IMR-90 (cell line): Measurements from ENCODE around the gene TCF7L1. TPM values are rescaled to one million over a fixed set of nuclear protein-coding genes. Genes with fewer than 3 reads are reported as not detected.
A peak's percentile ranks its signal among the peaks of the same experiment; 100 is the strongest.

Experiments
- ATAC-seq: fragments of 200-7000 bp; cut with Tn5 transposase; 2 replicates; pipeline ENCODE4 v1.9.1; 2020; ENCODE audit warnings: low read depth, mild to moderate bottlenecking, moderate library complexity
- BruUV-seq: library from RNA; stranded (reverse); fragments of 400-500 nt; replicated peaks from 2 replicates; lab custom pipeline; 2021; lab: Mats Ljungman, UMichigan
- CTCF ChIA-PET: fragments of 300-600 bp; formaldehyde crosslinking; extraction: SDS; loops from one replicate; lab custom pipeline; 2021; ENCODE audit warnings: antibody characterized with exemption; lab: Yijun Ruan, JAX
- POLR2A ChIA-PET: fragments of 300-600 bp; sonication (Branson Sonifier 250); formaldehyde crosslinking; loops from one replicate; lab custom pipeline; 2022; ENCODE audit warnings: antibody characterized with exemption; ENCODE audit not compliant: unreplicated experiment; lab: Charles Lee
- DNase-seq: peaks from one replicate; pipeline ENCODE4 v3.0.0; 2013
- H2AFZ ChIP-seq: replicated peaks from 2 replicates; pipeline ENCODE3; 2013; ENCODE audit warnings: low read length, mild to moderate bottlenecking; ENCODE audit not compliant: poor library complexity
- H2AK5ac ChIP-seq: 2 replicates; pipeline ENCODE4 v1.6.1; 2013; ENCODE audit warnings: low read depth, low read length, inconsistent platforms
- H2AK9ac ChIP-seq: replicated peaks from 2 replicates; pipeline ENCODE3; 2013; ENCODE audit warnings: mild to moderate bottlenecking, low read depth, low read length, moderate library complexity; ENCODE audit not compliant: poor library complexity
- H2BK120ac ChIP-seq: 2 replicates; pipeline ENCODE4 v1.6.1; 2013; ENCODE audit warnings: low read depth, low read length, inconsistent platforms
- H2BK15ac ChIP-seq: 3 replicates; pipeline ENCODE4 v1.6.1; 2013; ENCODE audit warnings: low read depth, low read length, inconsistent platforms
- H2BK20ac ChIP-seq: 2 replicates; pipeline ENCODE4 v1.6.1; 2013; ENCODE audit warnings: low read depth, mild to moderate bottlenecking, inconsistent platforms, low read length, moderate library complexity
- H2BK5ac ChIP-seq: 2 replicates; pipeline ENCODE4 v1.6.1; 2013; ENCODE audit warnings: mild to moderate bottlenecking, low read depth, low read length, inconsistent platforms; ENCODE audit not compliant: poor library complexity, severe bottlenecking
- H3K14ac ChIP-seq: replicated peaks from 2 replicates; pipeline ENCODE4 v1.6.1; 2013; ENCODE audit warnings: low read depth, low read length, inconsistent platforms
- H3K18ac ChIP-seq: 2 replicates; pipeline ENCODE4 v1.6.1; 2013; ENCODE audit warnings: low read depth, low read length, control low read depth
- H3K23ac ChIP-seq: 2 replicates; pipeline ENCODE4 v1.6.1; 2013; ENCODE audit warnings: low read depth, low read length, inconsistent platforms
- H3K27ac ChIP-seq: 2 replicates; pipeline ENCODE4 v1.5.1; 2013; ENCODE audit warnings: mild to moderate bottlenecking, control low read depth, low read length; ENCODE audit not compliant: insufficient read depth
- H3K27me3 ChIP-seq: 2 replicates; pipeline ENCODE4 v1.6.1; 2013; ENCODE audit warnings: low read length; ENCODE audit not compliant: control insufficient read depth, insufficient read depth
- H3K36me3 ChIP-seq: 2 replicates; pipeline ENCODE4 v1.6.1; 2013; ENCODE audit warnings: low read length, mixed read lengths; ENCODE audit not compliant: control insufficient read depth, insufficient read depth
- H3K4ac ChIP-seq: 2 replicates; pipeline ENCODE4 v1.6.1; 2013; ENCODE audit warnings: low read depth, low read length, inconsistent platforms
- H3K4me1 ChIP-seq: 2 replicates; pipeline ENCODE4 v1.6.1; 2013; ENCODE audit warnings: low read length, mixed read lengths; ENCODE audit not compliant: control insufficient read depth, insufficient read depth
- H3K4me2 ChIP-seq: 2 replicates; pipeline ENCODE4 v1.6.1; 2013; ENCODE audit warnings: low read depth, mild to moderate bottlenecking, control low read depth, low read length, moderate library complexity
- H3K4me3 ChIP-seq: 2 replicates; pipeline ENCODE4 v1.5.1; 2013; ENCODE audit warnings: low read depth, mild to moderate bottlenecking, control low read depth, low read length, moderate library complexity; ENCODE audit not compliant: insufficient read depth
- H3K56ac ChIP-seq: 2 replicates; pipeline ENCODE4 v1.6.1; 2013; ENCODE audit warnings: low read length, inconsistent platforms; ENCODE audit not compliant: insufficient read depth; ENCODE audit errors: extremely low read depth
- H3K79me1 ChIP-seq, 2 experiments: 2 replicates each; pipeline ENCODE4 v1.6.1; 2013; ENCODE audit warnings: low read length in 2 of 2, inconsistent platforms in 1 of 2, low read depth in 1 of 2
- H3K9ac ChIP-seq: 2 replicates; pipeline ENCODE4 v1.6.1; 2013; ENCODE audit warnings: low read depth, low read length, control low read depth
- H3K9me1 ChIP-seq: 2 replicates; pipeline ENCODE4 v1.6.1; 2013; ENCODE audit warnings: low read length, inconsistent platforms; ENCODE audit not compliant: insufficient read depth
- H3K9me3 ChIP-seq: 2 replicates; pipeline ENCODE4 v1.6.1; 2013; ENCODE audit warnings: low read length; ENCODE audit not compliant: control insufficient read depth, insufficient read depth
- H4K20me1 ChIP-seq: 2 replicates; pipeline ENCODE4 v1.6.1; 2013; ENCODE audit warnings: low read length, inconsistent platforms; ENCODE audit not compliant: insufficient read depth
- H4K5ac ChIP-seq: 2 replicates; pipeline ENCODE4 v1.6.1; 2013; ENCODE audit warnings: mild to moderate bottlenecking, low read depth, low read length, control low read depth
- H4K8ac ChIP-seq, 2 experiments: 2 replicates each; pipeline ENCODE4 v1.6.1; 2013; ENCODE audit warnings: low read depth in 2 of 2, low read length in 2 of 2, control low read depth in 1 of 2, inconsistent platforms in 1 of 2
- H4K91ac ChIP-seq: 2 replicates; pipeline ENCODE4 v1.6.1; 2013; ENCODE audit warnings: low read depth, low read length, inconsistent platforms; ENCODE audit not compliant: insufficient read depth
- BHLHE40 ChIP-seq: fragments of 150-350 bp; IDR thresholded peaks from 2 replicates; pipeline ENCODE4 v1.6.1; 2016; ENCODE audit warnings: mild to moderate bottlenecking, low read depth, low read length
- CEBPB ChIP-seq: IDR thresholded peaks from 2 replicates; pipeline ENCODE4 v1.6.1; 2012; ENCODE audit warnings: low read depth, low read length, improper control_type of control experiment
- MAFK ChIP-seq: IDR thresholded peaks from 2 replicates; pipeline ENCODE4 v1.6.1; 2012; ENCODE audit warnings: low read depth, low read length, improper control_type of control experiment
- NFE2L2 ChIP-seq: fragments of 150-350 bp; IDR thresholded peaks from 2 replicates; pipeline ENCODE4 v1.6.1; 2016; ENCODE audit warnings: low read depth, mild to moderate bottlenecking, low read length
- RCOR1 ChIP-seq: IDR thresholded peaks from 2 replicates; pipeline ENCODE4 v1.6.1; 2012; ENCODE audit warnings: mild to moderate bottlenecking, low read length, improper control_type of control experiment; ENCODE audit not compliant: insufficient replicate concordance
- WGBS, 2 experiments: methylation state at CpG; one replicate each; pipeline versions ENCODE4 v1.1.5 to v1.1.7; 2013; ENCODE audit warnings: missing lambda C conversion rate in 2 of 2; ENCODE audit not compliant: insufficient read length in 1 of 2; ENCODE audit errors: extremely low coverage in 2 of 2; 5-methylcytosine and 5-hydroxymethylcytosine counted together
- dilution Hi-C: fragments of 300-500 bp; cut with HindIII; formaldehyde crosslinking; loops from one replicate; pipeline ENCODE4 v1.14.3; 2018; ENCODE audit warnings: low sequenced_read_pairs; ENCODE audit not compliant: unreplicated experiment
- in situ Hi-C: fragments of 300-500 bp; cut with MboI; formaldehyde crosslinking; loops from 3 replicates; pipeline ENCODE4 v1.14.3; 2019; ENCODE audit warnings: low sequenced_read_pairs, inconsistent platforms, mixed read lengths
- intact Hi-C: fragments of 100-400 bp; cut with micrococcal nuclease; formaldehyde crosslinking; loops from 2 replicates; pipeline ENCODE4 v1.10.0; 2022
- polyA plus RNA-seq, 3 experiments: library from polyadenylated mRNA; depleted of rRNA; stranded (reverse); fragments of >200 nt; gene quantifications; 2 replicates each; pipeline ENCODE4 v1.2.3, GENCODE V29; 2012; ENCODE audit warnings: low replicate concordance in 1 of 3
- total RNA-seq: library from RNA; depleted of rRNA; stranded (reverse); fragments of >200 nt; gene quantifications from 2 replicates; pipeline ENCODE4 v1.2.3, GENCODE V29; 2012
- TF ChIP-seq, protein P1 (sequence below): fragments of 150-350 bp; IDR thresholded peaks from 2 replicates; pipeline ENCODE4 v1.6.1; 2016; ENCODE audit warnings: low read depth, mild to moderate bottlenecking, low read length, moderate library complexity, borderline replicate concordance

The TCF7L1 gene
- total and polyA plus RNA-seq, 2 of the 4 experiments (the other 2 are of a cell fraction) = 0.72 to 11.1 TPM

DNA sequence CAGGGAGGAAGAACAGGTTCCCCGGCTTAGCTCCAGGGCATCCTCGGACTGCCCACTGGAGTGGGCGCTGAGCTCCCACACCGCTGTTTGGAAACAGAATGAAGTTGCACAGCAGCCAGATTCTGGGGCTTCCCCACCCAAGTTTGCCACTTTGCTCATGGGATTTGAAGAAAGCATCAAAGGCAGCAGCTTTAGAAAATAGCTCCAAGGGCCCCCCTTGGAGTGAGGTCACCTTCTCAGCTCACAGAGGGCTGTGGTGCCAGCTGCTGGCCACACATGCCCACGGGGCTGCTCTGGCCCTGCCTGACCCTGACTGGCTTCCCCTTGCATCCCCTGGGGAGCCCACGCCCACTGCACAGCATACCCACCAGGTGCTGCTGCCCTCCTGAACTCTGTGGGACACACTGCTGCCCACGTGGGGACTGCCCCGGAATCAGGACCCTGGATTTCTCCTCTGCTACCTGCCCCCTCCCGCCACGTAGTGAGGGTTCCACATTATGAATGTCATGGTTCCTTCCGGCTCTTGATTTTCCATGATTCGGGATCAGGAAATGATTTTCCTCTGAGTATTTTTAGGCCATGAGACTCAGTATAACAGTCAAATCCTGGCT is 124.3 kb downstream of the TCF7L1 start:
- H3K9ac ChIP-seq = no peak overlapping the region
- dilution Hi-C loops (no loop called here), intact Hi-C loops (no loop called here), in situ Hi-C loops (no loop called here)
- no peak overlapping the region for H2AK9ac ChIP-seq
- TF ChIP-seq, protein P1, sequence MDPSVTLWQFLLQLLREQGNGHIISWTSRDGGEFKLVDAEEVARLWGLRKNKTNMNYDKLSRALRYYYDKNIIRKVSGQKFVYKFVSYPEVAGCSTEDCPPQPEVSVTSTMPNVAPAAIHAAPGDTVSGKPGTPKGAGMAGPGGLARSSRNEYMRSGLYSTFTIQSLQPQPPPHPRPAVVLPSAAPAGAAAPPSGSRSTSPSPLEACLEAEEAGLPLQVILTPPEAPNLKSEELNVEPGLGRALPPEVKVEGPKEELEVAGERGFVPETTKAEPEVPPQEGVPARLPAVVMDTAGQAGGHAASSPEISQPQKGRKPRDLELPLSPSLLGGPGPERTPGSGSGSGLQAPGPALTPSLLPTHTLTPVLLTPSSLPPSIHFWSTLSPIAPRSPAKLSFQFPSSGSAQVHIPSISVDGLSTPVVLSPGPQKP = no peak
- TF ChIP-seq MAFK (no peak), BHLHE40 (no peak), RCOR1 (no peak), NFE2L2 (no peak), CEBPB (no peak)
- DNase-seq (no peak), ATAC-seq (no peak)
- peak overlapping the region; percentile 80; the same call in 1 of the 2 replicates for H2BK120ac ChIP-seq
- H3K4ac ChIP-seq = peak overlapping the region; percentile 81
- H3K9me1 ChIP-seq = peaks cover 20% of the 10 kb centered on the region
- H3K27ac ChIP-seq = 0 out of 2 replicates have a peak overlapping the region, but pooled peaks have one; percentile 13
- H3K4me2 ChIP-seq = 0 out of 2 replicates have a peak overlapping the region, but pooled peaks have one; percentile 1
- H3K36me3 ChIP-seq = no peaks in the 10 kb centered on the region
- H4K91ac ChIP-seq = 0 out of 2 replicates have a peak overlapping the region, but pooled peaks have one; percentile 31
- peak overlapping the region; percentile 72; the same call in 1 of the 3 replicates for H2BK15ac ChIP-seq
- CTCF ChIA-PET = interaction anchor here (0.6 to 1.5 kb wide), 4 partner anchors 12 to 27 kb away, joined by 3 to 5 read pairs (median 4); no protein-coding TSS in a partner anchor
- H2BK20ac ChIP-seq = peak overlapping the region; percentile 68
- H3K4me1 ChIP-seq = peaks cover 43% of the 10 kb centered on the region
- peak overlapping the region; percentile 48; the same call in 1 of the 2 replicates for H2AK5ac ChIP-seq
- H3K27me3 ChIP-seq = no peaks in the 10 kb centered on the region
- H3K14ac ChIP-seq = peak overlapping the region; percentile 16; the same call in 1 of the 2 replicates
- H3K23ac ChIP-seq = peak overlapping the region; percentile 67; the same call in 1 of the 2 replicates
- peak overlapping the region in 1 of 2 experiments; percentile 54; a peak in 2 of 4 replicates for H4K8ac ChIP-seq
- no peaks in the 10 kb centered on the region for H4K20me1 ChIP-seq
- WGBS, 2 experiments = 71% methylated on average over 10 of the region's 12 CpGs; no CpG with 5 or more reads in 1 of the 2 experiments
- POLR2A ChIA-PET = no interaction called here
- no peaks in the 10 kb centered on the region for H3K9me3 ChIP-seq
- peaks cover 19 to 82% of the 10 kb centered on the region in 2 experiments for H3K79me1 ChIP-seq
- H3K18ac ChIP-seq = no peak overlapping the region
- peak overlapping the region; percentile 61 for H4K5ac ChIP-seq
- H2BK5ac ChIP-seq = peak overlapping the region; percentile 30
- peak overlapping the region; percentile 24 for H2AFZ ChIP-seq
- BruUV-seq = no TSS peak
- no peak overlapping the region for H3K56ac ChIP-seq
- H3K4me3 ChIP-seq = no peak overlapping the region
